Measurements from ENCODE around the gene CLDN10.

DNA sequence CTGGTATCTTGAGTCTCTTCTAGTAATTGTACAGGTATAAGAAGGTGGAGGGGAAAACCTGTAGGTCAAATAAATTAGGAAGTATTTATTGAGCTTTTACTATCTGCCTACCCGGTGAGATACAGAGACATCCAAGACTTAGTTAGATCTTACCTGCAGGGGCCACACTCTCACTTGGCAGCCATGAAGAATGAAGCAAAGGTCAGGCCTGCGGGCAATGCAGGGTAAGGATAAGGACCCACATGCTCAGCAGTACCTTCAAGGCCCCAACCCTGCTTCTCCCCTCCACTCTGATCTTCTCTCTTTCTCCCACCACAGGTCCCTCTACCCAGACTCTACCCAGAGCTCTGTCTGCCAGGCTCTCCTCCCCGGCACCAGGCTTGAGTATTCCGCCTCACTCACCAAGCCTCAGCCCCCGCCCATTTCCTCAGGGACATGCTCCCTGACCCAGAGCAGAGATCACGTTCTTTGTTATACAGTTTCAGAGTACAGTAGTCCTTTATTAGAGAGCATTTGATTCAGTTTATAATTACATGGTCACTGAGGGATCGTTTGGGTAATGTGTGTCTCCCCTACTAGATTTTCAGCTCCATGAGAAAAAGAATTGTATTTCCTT is 18.9 kb upstream of the CLDN10 start:
- no peak for TF ChIP-seq POLR2A (IDR thresholded peaks at IDR 0.05)
- TF ChIP-seq, protein P1, sequence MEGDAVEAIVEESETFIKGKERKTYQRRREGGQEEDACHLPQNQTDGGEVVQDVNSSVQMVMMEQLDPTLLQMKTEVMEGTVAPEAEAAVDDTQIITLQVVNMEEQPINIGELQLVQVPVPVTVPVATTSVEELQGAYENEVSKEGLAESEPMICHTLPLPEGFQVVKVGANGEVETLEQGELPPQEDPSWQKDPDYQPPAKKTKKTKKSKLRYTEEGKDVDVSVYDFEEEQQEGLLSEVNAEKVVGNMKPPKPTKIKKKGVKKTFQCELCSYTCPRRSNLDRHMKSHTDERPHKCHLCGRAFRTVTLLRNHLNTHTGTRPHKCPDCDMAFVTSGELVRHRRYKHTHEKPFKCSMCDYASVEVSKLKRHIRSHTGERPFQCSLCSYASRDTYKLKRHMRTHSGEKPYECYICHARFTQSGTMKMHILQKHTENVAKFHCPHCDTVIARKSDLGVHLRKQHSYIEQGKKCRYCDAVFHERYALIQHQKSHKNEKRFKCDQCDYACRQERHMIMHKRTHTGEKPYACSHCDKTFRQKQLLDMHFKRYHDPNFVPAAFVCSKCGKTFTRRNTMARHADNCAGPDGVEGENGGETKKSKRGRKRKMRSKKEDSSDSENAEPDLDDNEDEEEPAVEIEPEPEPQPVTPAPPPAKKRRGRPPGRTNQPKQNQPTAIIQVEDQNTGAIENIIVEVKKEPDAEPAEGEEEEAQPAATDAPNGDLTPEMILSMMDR (IDR thresholded peaks at IDR 0.05), result no peak
- no peak for TF ChIP-seq EP300 (IDR thresholded peaks at IDR 0.05)

Measured in gastroesophageal sphincter (tissue), 3 donors.